T-helper 2 cell (primary cell): ENCODE results near the gene PPP6R1.

Experiments
- DNase-seq, 5 experiments: peaks; one replicate each; pipeline versions ENCODE4 v3.0.0 to v3.0.0-alpha.2; 2012 to 2022

PPP6R1 gene

DNA sequence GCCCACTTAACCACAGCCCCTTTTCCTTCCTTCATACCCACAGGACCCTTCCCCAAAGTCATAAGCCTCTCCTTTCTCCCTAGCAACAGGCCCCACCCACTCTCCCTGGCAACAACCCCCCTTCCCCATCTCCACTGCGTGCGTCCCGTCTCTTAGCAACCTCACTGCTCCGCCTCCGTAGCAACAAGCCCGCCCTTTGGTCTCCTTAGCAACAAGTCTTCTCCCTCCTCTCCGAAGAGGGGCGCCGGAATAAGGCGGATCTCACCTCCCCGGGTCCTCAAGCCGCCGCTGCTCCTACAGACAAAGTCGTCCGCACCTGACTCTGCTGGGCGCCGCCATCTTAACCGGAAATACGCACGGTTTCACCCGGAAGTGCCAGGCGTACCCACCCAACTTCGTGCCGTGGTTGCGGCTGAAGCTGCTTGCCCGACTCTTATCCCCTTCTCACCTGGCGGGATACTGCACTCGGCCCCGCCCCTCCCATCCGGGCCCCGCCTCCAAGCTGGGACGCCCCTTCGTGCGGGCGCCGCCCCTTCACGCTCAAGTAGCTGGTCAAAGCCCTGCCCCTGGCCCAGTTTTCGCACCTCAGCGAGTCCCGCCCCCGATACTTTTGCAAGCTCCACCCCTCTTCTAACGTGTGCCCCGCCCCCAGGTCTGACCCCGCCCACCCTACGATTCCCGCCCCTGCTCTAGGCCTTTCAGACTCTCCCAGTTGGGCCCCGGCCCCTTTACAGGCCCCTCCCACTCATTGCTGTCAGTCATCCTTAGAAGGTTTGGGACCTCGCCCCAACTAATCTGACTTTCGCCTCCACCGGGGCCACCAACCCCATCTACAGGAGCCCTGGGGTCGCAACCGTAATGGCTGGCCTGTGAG is 21.2 kb upstream of the PPP6R1 start, which contains the start of gene HSPBP1:
TSS of gene HSPBP1 (minus strand) at position 341 of the 874 bp plus-strand sequence. CDS start 502 bp downstream, outside the sequence.
- peak; percentile 88 to 98 (median 93) for DNase-seq

DNA sequence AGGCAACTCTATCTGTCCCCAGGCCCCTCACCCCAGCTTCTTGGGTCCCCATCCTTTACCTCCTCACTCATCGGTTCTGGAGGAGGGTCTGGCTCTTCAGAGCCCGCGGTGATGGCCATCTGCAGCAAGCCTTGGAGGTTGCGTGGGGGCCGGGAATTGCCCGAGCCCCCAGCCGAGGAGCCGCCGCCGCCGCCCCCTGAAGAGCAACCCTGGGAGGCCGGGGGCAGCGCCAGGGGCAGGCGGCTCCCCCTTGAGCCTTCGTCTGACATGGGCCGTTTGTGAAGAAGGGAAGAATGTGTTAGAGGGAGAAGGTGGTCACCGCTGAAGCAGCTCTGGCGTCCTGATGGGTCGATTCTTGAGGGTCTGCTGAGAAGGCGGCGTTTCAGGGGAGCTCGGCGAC is 20.5 kb upstream of the PPP6R1 start:
- no peak for DNase-seq

DNA sequence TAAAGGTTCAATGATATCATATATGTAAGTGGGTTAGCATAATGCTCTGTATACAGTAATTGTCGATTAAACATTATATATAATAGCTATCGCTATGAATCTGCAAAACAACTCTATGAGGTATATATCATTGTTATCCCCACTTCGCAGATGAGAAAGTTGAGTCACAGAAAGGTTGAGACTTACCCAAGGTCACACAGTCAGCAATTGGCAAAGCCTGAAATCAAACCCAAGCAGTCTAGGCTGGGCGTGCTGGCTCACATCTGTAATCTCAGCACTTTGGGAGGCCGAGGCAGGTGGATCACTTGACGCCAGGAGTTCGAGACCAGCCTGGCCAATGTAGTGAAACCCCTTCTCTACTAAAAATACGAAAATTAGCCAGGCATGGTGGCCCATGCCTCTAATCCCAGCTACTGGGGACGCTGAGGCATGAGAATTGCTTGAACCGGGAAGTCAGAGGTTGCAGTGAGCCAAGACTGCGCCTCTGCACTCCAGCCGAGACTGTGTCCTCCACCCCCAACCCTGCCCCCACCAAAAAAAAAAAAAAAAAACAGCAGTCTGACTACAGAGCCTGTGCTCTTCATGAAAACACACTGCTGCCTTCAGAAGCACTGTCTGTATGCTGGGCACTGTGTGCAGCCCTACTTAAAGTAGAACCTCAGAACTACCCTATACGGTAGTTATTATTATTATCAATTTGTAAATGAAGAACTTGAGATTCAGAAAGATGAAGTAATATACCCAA is 19.7 kb upstream of the PPP6R1 start:
- DNase-seq: no peak

DNA sequence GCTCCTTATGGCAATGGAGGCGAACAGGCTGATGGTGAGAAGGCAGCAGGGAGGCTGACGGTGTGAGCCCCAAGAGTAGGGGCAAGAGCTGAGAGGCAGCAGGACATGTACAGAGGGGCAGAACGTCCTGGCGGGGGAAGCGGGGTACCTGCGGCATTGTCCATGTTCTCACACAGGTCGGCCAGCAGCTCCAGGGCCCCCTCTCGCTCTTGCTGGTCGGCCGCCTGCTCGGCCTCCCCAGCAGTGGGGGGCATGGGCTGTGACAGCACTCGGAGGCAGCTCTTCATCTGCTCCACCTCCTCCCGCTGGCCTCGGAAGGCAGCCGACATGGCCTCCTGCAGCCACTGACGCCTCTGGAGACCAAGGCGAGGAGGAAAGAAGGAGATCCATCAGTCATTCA is 18.7 kb upstream of the PPP6R1 start:
- no peak for DNase-seq

DNA sequence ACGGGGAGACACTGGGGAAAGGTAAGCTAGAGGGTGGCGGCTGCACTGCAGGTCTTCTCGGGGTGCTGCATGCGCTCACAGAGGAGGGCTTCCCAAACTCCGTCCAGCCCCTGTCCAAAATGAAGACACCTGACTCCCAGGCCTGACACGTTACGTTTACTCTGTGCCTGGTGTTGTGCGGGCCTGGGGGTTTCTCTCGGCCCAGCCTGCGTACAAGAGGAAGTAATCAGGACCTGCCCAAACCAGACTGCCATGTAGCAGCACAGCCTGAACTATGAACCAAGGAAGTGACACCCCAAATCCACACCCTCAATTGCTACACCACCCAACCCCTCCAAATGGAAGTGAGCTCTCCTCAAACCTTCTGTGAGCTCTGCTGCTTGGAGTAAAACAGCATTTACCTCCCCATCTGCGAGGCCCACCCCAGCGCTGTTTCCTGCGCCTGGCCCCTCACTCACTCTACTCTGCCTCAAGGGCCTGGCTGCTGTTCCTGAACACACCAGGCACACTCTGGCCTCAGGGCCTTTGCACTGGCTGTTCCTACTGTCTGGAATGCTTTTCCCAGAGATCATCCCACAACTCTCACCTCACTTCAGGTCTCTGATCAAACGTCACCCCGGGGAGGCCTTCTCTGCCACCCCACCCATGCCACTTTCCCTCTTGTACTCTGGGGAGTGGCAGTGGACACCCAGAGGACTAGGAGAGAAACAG is 18.1 kb upstream of the PPP6R1 start:
- peak in 1 of 5 experiments; percentile 44 for DNase-seq

DNA sequence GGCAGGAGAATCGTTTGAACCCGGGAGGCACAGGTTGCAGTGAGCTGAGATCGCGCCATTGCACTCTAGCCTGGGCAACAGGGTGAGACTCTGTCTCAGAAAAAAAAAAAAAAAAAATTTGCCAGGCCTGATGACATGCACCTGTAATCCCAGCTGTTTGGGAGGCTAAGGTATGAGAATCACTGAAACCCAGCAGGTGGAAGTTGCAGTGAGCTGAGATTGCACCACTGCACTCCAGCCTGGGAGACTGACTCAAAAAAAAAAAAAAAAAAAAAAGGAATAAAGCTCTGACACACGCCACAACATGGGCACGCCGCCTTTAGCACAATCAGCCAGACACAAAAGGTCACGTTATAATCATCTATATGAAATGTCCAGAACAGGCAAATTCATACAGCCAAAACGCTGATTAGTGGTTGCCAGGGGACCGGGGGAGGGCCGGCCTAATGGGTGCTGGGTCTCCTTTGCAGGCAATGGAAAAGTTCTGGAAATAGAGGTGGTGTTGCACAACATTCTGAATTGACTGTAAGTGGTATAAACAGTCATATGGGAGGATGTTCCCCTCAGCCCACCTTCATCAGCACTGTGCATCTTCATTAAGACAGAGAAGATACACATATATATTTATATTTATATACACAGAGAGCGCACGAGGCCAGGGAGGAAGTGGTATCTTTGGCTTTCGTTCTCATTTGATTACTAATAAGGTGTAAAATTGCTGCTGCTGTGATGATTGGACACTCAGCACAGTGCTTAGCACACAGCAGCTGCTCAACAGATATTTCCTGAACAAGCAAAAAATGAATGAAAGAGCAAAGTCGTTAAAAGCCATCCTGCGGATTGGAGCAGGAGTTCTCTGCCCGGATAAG is 17.3 kb upstream of the PPP6R1 start:
- DNase-seq: peak in 1 of 5 experiments; percentile 80

DNA sequence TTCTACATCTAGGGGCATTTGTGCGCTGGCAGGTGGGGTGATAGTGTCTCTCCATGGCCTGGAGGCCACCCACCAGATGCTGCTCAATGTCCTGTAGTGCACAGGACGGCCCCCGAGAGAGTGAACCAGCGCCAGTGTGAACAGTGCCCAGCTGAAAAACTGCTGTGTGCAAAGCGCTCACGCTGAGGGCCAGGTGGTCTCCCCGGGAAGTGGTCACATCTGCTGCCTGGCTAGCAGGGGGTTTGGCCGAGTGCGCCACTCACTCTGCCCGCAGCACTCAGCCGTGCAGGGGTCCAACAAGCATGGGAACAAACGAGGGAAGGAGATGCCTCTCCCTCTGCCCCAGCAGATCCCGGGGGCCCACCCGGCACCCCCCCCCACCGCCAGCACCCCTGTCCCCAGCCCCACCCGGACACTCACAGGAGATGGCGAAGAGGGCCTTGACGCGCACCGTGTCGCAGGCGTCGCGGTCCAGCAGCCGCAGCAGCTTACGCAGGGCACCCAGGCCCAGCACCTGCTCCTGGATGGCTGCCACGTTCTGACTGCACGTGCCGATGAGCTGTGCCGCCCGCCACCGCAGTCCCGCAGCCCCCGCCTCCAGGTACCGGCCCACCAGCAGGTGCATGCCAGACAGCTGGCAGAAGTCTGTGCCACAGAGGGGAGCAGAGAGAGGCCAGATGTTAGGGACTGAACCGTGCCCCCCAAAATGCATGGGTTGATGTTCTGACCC is 15.3 kb upstream of the PPP6R1 start:
- DNase-seq: no peak

DNA sequence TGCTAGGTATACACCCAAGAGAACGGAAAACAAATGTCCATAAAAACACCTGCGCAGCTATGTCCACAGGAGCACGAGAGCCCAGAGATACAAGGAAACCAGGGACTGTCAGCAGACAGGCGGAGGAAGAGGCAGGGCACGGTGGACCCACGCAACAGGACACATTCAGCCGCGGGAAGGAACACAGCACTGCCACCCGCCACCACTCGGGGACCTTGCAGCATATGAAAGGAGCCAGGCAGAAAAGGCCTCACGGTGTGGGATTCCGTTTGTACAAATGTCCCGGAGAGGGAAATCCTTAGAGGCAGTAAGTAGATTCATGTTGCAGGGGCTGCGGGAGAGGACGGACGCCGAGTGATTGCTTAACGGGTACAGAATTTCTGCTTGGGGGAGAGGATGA is 13.3 kb upstream of the PPP6R1 start:
- no peak for DNase-seq

DNA sequence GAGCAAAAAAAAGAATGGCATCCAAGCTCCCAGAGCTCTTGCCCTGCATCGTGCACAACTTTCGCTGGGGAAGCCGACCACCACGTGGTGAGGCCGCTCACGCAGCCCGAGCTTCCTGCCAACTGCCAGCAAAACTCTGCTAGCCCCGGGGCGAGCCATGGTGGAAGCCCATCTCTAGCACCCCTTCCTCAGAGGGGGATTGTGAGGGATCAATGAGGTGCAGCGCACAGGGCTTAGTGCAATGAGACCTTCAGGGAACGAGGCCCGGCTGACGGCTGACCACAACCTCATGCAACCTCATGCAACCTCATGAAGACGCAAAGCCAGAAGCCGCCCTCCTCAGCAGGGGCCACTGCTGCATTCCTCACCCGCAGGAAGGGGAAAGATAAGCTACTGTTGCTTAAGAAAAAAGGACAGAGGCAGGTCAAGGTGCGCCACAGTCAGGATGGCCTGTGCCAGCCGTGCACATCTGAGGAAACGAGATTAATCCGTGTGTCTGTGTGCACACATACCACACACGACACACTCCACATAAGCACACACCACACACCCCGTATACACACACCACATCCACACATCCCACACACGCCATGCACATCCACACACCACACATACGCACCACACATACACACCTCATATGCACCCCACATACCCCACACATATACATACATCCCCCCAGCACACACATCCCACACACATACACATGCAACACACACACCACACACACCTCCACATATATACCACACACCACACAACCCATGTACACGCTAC is 11.5 kb upstream of the PPP6R1 start:
- no peak for DNase-seq

DNA sequence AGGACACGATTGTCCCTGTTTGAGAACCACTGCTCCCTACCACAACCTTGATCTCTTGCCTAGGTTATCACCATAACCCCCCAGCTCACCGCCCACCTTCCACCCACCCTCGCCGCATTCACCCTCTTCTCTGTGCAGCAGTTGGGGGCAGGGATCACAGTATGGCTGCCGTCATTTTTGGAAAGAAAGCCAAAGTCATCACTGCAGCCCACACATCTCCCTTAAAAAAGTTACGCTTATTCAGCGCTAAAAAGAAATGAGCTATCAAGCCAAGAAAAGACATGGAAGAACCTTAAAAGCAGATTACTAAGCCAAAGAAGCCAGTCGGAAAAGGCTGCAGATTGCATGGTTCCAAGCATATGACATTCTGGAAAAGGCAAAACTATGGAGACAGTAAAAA is 10.5 kb upstream of the PPP6R1 start:
- DNase-seq: no peak

DNA sequence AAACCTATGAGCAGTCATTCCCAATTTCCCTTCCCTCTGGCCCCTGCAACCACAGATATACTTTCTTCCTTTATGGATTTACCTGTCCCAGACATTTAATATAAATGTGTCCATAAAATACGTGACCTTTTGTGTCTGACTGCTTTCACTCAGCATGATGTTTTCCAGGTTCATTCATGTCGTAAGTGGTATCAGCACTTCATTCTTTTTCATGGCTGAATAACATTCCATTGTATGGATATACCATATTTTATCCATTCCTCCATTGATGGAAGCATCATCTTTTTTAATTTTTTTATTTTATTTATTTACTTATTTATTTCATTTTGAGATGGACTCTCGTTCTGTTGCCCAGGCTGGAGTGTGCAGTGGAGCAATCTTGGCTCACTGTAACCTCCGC is 8.0 kb upstream of the PPP6R1 start:
- no peak for DNase-seq

DNA sequence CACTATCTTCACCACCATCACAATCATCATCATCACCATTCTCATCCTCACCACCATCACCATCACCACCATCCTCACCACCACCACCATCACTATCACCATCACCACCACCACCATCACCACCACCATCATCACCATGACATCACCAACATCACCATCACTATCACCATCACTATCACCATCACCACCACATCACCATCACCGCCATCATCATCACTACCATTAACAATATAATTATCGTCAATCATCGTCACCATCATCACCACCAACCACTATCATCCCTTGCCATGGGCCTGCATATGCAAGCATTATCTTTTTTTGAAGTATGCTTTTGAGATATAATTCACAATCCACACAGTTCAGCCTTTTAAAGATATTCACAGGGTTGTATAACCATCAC is 7.6 kb upstream of the PPP6R1 start:
- DNase-seq: no peak

DNA sequence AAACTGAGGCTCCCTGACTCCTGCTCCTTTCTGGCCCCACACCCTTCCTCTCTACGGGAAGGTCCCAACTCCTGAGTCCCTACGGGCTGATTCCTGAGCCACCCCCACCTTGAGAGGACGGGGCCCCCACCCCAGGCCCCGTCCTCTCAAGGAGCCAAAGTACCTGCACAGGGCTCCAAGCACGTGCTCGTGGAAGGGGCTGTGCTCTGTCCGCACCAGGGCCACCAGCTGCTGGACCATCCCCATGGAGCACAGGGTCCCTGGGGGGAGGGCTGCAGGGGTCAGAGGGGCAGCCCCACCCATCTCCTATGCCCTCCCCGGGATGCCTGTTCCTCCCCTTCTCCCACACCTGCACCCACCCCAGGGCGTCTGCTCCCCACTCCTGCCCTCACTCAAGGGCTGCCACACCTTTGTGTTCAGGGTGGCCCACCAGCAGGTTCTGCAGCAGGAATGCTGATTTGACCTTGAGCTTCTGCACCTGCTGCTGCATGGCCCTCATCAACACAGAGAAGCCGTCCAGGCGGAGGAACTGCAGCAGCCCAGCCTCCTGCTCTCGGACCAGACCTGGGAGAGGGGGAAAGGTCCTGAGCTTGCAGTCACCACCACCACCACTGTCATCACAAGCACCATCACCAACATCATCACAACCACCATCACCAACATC is 7.0 kb upstream of the PPP6R1 start:
- no peak for DNase-seq

DNA sequence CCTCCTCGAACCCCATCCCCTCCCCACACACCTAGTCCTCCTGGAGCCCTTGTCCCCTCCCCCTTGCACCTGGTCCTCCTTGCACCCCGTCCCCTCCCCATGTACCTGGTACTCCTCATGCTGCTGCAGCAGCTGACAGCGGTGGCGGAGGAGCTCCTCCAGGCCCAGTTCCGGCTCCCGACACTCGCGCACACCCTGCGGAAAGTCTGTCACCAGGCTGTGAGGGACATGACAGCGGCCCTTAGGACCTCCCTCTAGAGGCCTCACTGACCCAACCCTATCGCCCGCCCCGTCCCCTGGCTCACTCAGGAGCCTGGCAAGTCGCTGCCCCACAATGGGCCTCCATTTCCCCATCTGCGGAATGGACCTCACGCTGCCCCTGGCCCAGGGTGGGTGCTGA is 6.4 kb upstream of the PPP6R1 start:
- DNase-seq: no peak

DNA sequence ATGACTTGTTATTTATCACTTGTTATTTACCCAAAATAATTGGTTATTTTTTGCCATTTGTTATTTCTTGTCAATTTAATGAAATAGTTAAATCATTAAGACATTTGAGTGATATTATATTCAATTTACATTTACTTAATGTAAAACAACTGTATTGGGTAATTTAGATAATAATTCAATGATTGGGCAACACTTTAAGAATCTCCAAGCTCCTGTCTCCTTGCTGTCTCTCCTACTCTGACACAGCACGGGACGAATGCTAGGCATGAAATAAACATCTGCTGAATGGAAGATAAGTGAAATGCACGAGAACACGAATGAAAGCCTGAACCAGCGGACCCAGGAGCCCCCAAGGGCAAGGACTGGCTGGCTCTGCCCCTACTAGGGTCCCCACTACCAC is 5.7 kb upstream of the PPP6R1 start:
- no peak for DNase-seq

DNA sequence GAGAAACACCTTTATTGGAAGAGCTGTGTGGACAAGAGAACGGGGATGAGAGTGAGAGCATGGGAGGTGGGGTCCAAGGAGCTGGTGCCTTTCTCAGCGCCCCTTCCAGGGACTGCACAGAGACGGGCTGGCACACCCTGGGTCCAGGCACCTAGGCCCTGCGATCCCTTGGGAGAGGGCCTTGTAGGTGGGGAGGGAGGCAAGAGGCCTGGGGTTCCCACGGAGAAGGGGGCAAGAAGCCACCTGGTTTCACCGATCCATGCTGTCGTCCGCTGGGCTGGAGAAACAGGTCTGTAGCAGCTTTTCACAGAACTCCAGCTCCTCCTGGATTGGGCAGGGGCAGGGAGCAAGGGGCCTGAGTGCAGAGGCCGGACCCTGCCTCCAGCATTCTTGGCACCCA is 3.5 kb upstream of the PPP6R1 start:
- no peak for DNase-seq

DNA sequence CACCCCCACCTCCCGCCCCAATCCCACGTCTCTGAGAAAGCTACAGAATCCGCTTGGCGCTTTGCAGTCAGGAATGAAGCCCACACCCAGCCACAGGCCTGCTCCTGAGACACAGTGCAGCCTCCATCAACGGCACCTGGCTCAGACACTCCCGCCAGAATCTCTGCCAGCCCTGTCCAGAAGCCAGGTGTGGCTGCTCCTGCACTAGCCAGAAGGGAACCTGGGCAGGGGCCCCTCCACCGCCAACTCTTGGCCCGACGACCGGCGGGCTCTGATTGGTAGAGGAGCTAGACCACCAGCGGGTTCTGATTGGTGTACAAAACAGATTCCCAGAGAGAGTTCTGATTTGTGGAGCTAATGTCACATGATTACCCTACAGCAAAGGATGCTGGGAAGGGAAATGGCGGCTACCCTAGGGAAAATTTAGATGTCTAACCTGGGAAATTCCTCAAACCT is 2.9 kb upstream of the PPP6R1 start:
- DNase-seq: no peak

DNA sequence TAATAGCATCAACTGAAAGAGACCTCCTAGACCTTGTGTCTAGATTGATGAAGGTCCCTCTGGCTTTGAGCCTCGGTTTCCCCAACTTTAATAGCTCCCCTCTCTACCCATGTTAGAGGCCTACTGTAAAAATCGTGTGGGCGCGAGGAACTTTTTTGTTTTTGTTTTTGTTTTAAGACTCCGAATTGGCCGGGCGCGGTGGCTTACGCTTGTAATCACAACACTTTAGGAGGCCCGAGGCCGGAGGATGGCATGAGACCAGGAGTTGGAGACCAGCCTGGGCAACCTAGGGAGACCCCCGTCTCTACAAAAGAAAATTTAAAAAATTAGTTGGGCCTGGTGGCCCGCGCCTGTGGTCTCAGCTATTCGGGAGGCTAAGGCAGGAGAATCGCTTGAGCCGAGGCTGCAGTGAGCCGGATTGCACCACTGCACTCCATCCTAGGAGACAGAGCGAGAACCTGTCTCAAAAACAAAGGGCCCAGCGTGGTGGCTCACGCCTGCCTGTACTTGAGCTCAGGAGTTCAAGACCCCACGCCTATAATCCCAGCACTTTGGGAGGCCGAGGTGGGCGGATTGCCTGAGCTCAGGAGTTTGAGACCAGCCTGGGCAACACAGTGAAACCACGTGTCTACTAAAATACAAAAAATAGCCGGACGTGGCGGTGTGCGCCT is 858 bp upstream of the PPP6R1 start:
- DNase-seq: no peak

DNA sequence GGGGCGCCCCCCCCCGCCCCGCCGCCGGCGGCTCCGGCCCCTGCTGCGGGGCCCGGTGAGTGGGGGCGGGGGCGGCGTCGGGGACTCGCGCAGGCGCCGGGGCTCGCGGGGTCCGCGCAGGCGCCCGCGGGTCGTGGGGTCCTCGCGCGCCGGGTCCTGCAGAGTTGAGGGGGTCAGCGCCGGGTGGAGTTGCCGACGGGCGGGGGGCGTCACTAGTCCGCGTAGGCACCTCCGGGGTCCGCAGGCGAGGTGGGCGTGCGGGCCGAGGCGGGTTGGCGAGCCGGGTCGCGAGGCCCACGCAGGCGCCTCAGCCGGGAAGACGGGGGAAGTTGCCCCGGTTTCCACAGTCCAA is 365 bp downstream of the PPP6R1 start:
- peak in 4 of 5 experiments; percentile 23 to 40 (median 31) for DNase-seq
